Epithelial cell of proximal tubule (primary cell): Measurements from ENCODE around the gene MARK3. TPM values are rescaled to one million over a fixed set of nuclear protein-coding genes. Genes with fewer than 3 reads are reported as not detected.
A peak's percentile ranks its signal among the peaks of the same experiment; 100 is the strongest.

Experiments used
- DNase-seq: peaks from one replicate; pipeline ENCODE4 v3.0.0-alpha.2; 2011; ENCODE audit warnings: low read depth
- H3K4me3 ChIP-seq: 2 replicates; pipeline ENCODE4 v1.5.1; 2011; ENCODE audit warnings: low read depth, mild to moderate bottlenecking, low read length
- CTCF ChIP-seq: conservative IDR thresholded peaks from 2 replicates; pipeline ENCODE4 v1.5.1; 2012; ENCODE audit warnings: low read depth, mild to moderate bottlenecking, low read length
- total RNA-seq: library from RNA; depleted of rRNA; stranded (reverse); fragments of >200 nt; gene quantifications from 2 replicates; pipeline ENCODE4 v1.2.3, GENCODE V29; 2015

MARK3 gene
- total RNA-seq, 1 donor from 2014 or later: 47.5 TPM

GRCh38 chr14:103378038-103378854, 7.0 kb upstream of the MARK3 start:
- DNase-seq: no peak
- no peak overlapping the region for H3K4me3 ChIP-seq
- no peak for TF ChIP-seq CTCF

- no peak overlapping the region for H3K4me3 ChIP-seq
- TF ChIP-seq CTCF: no peak
- DNase-seq: no peak
These were observed 4.4 kb upstream of the MARK3 start for GRCh38 chr14:103380719-103381377.

GRCh38 chr14:103382376-103382775, 2.8 kb upstream of the MARK3 start:
- TF ChIP-seq CTCF: no peak
- no peak overlapping the region for H3K4me3 ChIP-seq
- DNase-seq: no peak

GRCh38 chr14:103384450-103385151, 614 bp upstream of the MARK3 start:
- peak overlapping the region; percentile 98 for H3K4me3 ChIP-seq
- DNase-seq: no peak
- TF ChIP-seq CTCF: no peak

- DNase-seq: no peak
These were observed 906 bp downstream of the MARK3 start for GRCh38 chr14:103385929-103386712.

More at GRCh38 chr14:103385929-103386712, 906 bp downstream of the MARK3 start:
- no peak for TF ChIP-seq CTCF
- peak overlapping the region; percentile 98 for H3K4me3 ChIP-seq
